Liver (tissue), 9 donors: Measurements from ENCODE around the gene BAMBI. TPM values are rescaled to one million over a fixed set of nuclear protein-coding genes. Genes with fewer than 3 reads are reported as not detected.
"Not testable (repeated sequence)": the region's sequence is repeated elsewhere in the genome, so short reads cannot be mapped to it uniquely, and the experiment has no call there.

Source experiments
- DNase-seq: peaks from one replicate; pipeline ENCODE4 v3.0.0-alpha.2; 2017; ENCODE audit warnings: low spot score
- H3K27ac ChIP-seq, 2 donors: one replicate each; pipeline ENCODE4 v1.7.0; 2013; ENCODE audit warnings: inconsistent platforms in 2 of 2, low read length in 2 of 2, control low read depth in 1 of 2, low read depth in 1 of 2, mild to moderate bottlenecking in 1 of 2
- H3K27me3 ChIP-seq, 4 donors: one replicate each; pipeline versions ENCODE4 v1.6.1 to v1.7.0; 2013; ENCODE audit warnings: low read length in 3 of 4, inconsistent platforms in 1 of 4, mild to moderate bottlenecking in 1 of 4, moderate library complexity in 1 of 4; ENCODE audit not compliant: control insufficient read depth in 4 of 4, insufficient read depth in 4 of 4
- H3K36me3 ChIP-seq, 4 donors: one replicate each; pipeline versions ENCODE4 v1.6.1 to v1.7.0; 2013; ENCODE audit warnings: low read length in 3 of 4, mild to moderate bottlenecking in 3 of 4, low read depth in 1 of 4, moderate library complexity in 1 of 4; ENCODE audit not compliant: control insufficient read depth in 4 of 4, insufficient read depth in 3 of 4
- H3K4me1 ChIP-seq, 4 donors: one replicate each; pipeline versions ENCODE4 v1.6.1 to v1.7.0; 2013; ENCODE audit warnings: low read length in 3 of 4, mild to moderate bottlenecking in 3 of 4, moderate library complexity in 1 of 4; ENCODE audit not compliant: control insufficient read depth in 4 of 4, insufficient read depth in 4 of 4
- H3K4me3 ChIP-seq, 3 donors: one replicate each; pipeline versions ENCODE4 v1.6.1 to v1.7.0; 2013; ENCODE audit warnings: low read length in 3 of 3, control low read depth in 1 of 3, low read depth in 1 of 3, mild to moderate bottlenecking in 1 of 3
- H3K9ac ChIP-seq, 2 donors: one replicate each; pipeline ENCODE4 v1.7.0; 2013; ENCODE audit warnings: low read length in 2 of 2, mild to moderate bottlenecking in 2 of 2, moderate library complexity in 2 of 2, control low read depth in 1 of 2, low read depth in 1 of 2
- H3K9me3 ChIP-seq, 4 donors: one replicate each; pipeline versions ENCODE4 v1.6.1 to v1.7.0; 2013; ENCODE audit warnings: low read length in 3 of 4; ENCODE audit not compliant: control insufficient read depth in 4 of 4
- FOXA1 ChIP-seq: IDR thresholded peaks from 2 replicates; pipeline ENCODE4 v1.6.1; 2016; ENCODE audit warnings: antibody characterized with exemption
- HNF4A ChIP-seq, 2 donors: conservative IDR thresholded peaks; 2 replicates each; pipeline ENCODE4 v1.6.1; 2016; ENCODE audit warnings: antibody characterized with exemption in 2 of 2, mild to moderate bottlenecking in 2 of 2
- HNF4G ChIP-seq: IDR thresholded peaks from 2 replicates; pipeline ENCODE4 v1.6.1; 2016; ENCODE audit warnings: antibody characterized with exemption
- NR2F2 ChIP-seq: IDR thresholded peaks from 2 replicates; pipeline ENCODE4 v1.6.1; 2016; ENCODE audit warnings: antibody characterized with exemption
- RAD21 ChIP-seq, 2 donors: IDR thresholded peaks; 2 replicates each; pipeline ENCODE4 v1.6.1; 2016; ENCODE audit warnings: antibody characterized with exemption in 2 of 2, mild to moderate bottlenecking in 2 of 2
- REST ChIP-seq: IDR thresholded peaks from 2 replicates; pipeline ENCODE4 v1.6.1; 2016; ENCODE audit warnings: antibody characterized with exemption, mild to moderate bottlenecking
- RXRA ChIP-seq, 2 donors: IDR thresholded peaks; 2 replicates each; pipeline ENCODE4 v1.6.1; 2017 to 2018; ENCODE audit warnings: antibody characterized with exemption in 2 of 2, mild to moderate bottlenecking in 1 of 2
- TAF1 ChIP-seq: conservative IDR thresholded peaks from 2 replicates; pipeline ENCODE4 v1.6.1; 2016; ENCODE audit warnings: antibody characterized with exemption, mild to moderate bottlenecking
- WGBS: extraction: QIAGEN DNeasy Blood & Tissue Kit; methylation state at CpG from one replicate; pipeline ENCODE4 v1.1.7; 2013; 5-methylcytosine and 5-hydroxymethylcytosine counted together
- polyA plus RNA-seq, 2 donors: library from polyadenylated mRNA; stranded (reverse) in 1 of 2; unstranded in 1 of 2; fragments of 200-250 nt in 1 of 2; fragments of >200 nt in 1 of 2; fragmentation: Nextera tagmentation in 1 of 2; extraction: Ambion mirVana in 1 of 2; gene quantifications; one replicate each; pipeline versions ENCODE4 v1.2.1 to v1.2.3, GENCODE V29; 2013 to 2015
- total RNA-seq, 2 donors: library from RNA; depleted of rRNA; stranded (reverse); fragments of >200 nt; gene quantifications; one replicate each; pipeline ENCODE4 v1.2.3, GENCODE V29; 2014
- TF ChIP-seq, protein P1 (sequence below): fragments of 150-350 bp; IDR thresholded peaks from 2 replicates; pipeline ENCODE4 v1.5.1; 2017; ENCODE audit warnings: improper control_type of control experiment, low read depth, low read length; ENCODE audit not compliant: missing input control
- donor health status: healthy.
- donor health status: healthy.
- donor health status: healthy.
- donor health status: healthy.
- donor health status: healthy.

The BAMBI gene
- total and polyA plus RNA-seq, 4 donors: 4.6 to 10.6 (median 5.1) TPM

DNA sequence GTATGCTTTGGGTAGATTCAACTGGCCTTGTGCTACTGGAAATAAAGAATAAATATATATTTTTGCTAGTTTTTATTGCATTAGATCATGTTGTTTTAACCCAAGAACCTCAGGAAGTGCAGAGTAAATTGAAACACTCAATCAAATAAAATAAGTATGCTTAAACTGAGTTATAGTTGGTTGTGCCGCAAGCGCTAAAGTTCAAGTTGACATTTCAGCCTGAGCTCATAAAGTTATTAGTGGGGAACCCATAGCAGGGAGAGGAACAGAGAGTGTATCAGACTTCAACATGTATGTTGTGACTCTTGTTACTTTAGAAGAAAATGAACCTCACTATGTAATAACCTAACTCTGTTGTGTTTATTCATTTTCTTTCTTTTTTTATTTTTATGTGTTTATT, 25.2 kb upstream of the BAMBI start:
- Histone ChIP-seq H3K9me3 (no peaks in the 10 kb centered on the region), H3K27ac (no peak overlapping the region), H3K36me3 (no peaks in the 10 kb centered on the region), H3K4me3 (no peak overlapping the region), H3K4me1 (no peaks in the 10 kb centered on the region), H3K9ac (no peak overlapping the region), H3K27me3 (no peaks in the 10 kb centered on the region)
- no peak for TF ChIP-seq HNF4A (conservative IDR thresholded peaks at IDR 0.05)
- TF ChIP-seq TAF1: no peak
- TF ChIP-seq HNF4G: no peak
- no peak for TF ChIP-seq REST
- no peak for TF ChIP-seq NR2F2
- 90% methylated on average over 2 of the region's 2 CpGs for WGBS
- DNase-seq: no peak

DNA sequence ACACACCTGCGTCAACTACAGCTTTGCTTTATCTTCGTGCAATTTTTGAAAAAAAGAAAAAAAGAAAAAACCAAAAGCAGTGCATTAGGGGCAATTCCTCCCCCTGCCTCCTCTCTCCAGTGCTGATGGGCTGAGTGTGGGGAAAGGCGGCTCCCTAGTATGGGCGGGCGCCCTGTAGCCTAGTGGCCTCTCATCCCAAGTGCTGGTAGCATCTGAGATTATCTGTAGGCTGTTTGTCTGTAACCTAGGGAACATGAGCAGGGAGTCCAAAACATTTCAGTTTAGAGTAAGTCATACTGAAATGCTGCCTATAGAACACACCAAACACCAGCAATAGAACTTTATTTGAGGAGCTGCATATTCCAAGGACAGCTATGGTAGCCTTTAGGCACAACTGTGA, 24.6 kb upstream of the BAMBI start:
- no peaks in the 10 kb centered on the region for H3K4me1 ChIP-seq
- TF ChIP-seq HNF4A (conservative IDR thresholded peaks at IDR 0.05) (no peak), NR2F2 (no peak), RXRA (IDR thresholded peaks at IDR 0.05) (no peak), FOXA1 (no peak), RAD21 (IDR thresholded peaks at IDR 0.05) (no peak)
- TF ChIP-seq, protein P1, sequence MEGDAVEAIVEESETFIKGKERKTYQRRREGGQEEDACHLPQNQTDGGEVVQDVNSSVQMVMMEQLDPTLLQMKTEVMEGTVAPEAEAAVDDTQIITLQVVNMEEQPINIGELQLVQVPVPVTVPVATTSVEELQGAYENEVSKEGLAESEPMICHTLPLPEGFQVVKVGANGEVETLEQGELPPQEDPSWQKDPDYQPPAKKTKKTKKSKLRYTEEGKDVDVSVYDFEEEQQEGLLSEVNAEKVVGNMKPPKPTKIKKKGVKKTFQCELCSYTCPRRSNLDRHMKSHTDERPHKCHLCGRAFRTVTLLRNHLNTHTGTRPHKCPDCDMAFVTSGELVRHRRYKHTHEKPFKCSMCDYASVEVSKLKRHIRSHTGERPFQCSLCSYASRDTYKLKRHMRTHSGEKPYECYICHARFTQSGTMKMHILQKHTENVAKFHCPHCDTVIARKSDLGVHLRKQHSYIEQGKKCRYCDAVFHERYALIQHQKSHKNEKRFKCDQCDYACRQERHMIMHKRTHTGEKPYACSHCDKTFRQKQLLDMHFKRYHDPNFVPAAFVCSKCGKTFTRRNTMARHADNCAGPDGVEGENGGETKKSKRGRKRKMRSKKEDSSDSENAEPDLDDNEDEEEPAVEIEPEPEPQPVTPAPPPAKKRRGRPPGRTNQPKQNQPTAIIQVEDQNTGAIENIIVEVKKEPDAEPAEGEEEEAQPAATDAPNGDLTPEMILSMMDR: no peak
- 96% methylated on average over 5 of the region's 5 CpGs for WGBS

DNA sequence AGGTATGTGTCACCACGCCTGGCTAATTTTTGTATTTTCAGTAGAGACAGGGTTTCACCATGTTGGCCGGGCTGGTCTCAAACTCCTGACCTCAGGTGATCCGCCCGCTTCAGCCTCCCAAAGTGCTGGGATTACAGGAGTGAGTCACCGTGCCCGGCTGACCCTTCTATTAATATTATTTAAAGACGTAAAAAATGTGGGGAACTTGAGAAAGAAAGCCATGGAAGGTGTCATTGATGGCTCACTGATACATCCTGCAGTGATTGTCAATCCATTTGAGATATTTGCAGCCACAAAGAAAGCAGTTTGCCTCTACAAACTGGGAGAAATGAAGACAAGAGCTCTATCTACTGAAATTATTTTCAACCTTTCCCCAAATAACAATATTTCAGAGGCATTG, 18.5 kb upstream of the BAMBI start:
- H3K27ac ChIP-seq, H3K9ac ChIP-seq, H3K9me3 ChIP-seq, DNase-seq, H3K27me3 ChIP-seq, H3K36me3 ChIP-seq, H3K4me3 ChIP-seq, H3K4me1 ChIP-seq: not testable (repeated sequence)
- WGBS: 92% methylated on average over 7 of the region's 7 CpGs

More for the DNA sequence above, 24.6 kb upstream of the BAMBI start:
- Histone ChIP-seq H3K9me3 (no peaks in the 10 kb centered on the region), H3K36me3 (no peaks in the 10 kb centered on the region), H3K27ac (no peak overlapping the region), H3K9ac (no peak overlapping the region), H3K4me3 (no peak overlapping the region), H3K27me3 (no peaks in the 10 kb centered on the region)
- DNase-seq: no peak
